Measurements from ENCODE around the gene MARCHF2. TPM values are rescaled to one million over a fixed set of nuclear protein-coding genes. Genes with fewer than 3 reads are reported as not detected.

The MARCHF2 gene
- total RNA-seq, 1 donor from 2014 or later, result 247 TPM

DNA sequence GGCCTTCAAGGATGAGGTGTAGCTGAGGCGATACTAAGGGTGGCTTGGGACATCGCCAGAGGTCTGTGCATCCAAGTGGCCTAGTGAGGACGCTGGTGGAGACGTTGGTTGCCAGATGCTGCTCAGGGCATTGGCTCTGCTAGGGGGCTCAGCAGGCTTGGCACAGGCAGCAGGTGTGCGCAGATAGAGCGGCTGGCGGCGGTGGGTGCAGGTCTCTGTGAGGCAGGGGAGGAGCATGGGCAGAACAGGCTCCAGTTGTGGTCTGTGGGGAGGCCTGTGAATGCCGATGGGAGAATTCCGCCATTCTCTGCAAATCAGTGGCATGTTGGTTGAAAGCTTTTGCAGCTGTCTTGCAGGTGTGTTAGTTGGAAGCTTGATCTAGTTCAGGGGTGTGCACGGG is 68.1 kb downstream of the MARCHF2 start:
- DNase-seq, result no peak

DNA sequence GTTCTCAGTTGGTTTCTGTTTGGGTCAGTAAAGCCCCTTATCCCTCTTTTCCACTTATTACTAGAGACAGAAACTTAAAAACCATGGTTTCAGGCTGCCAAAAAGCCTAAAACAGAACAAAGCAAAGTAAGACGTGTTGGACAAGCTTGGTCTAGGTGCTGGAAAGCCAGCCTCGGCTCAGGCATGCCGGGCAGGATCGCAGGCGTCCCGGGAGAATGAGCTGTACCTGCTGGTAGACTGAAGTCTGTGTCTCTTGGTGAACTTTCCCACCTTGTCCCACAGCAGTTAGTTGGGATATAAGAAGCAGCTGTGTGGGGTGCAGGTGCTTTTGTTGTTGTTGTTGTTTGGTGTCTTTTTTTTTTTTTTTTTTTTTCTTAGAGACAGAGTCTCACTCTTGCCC is 68.5 kb downstream of the MARCHF2 start:
- no peak for DNase-seq

DNA sequence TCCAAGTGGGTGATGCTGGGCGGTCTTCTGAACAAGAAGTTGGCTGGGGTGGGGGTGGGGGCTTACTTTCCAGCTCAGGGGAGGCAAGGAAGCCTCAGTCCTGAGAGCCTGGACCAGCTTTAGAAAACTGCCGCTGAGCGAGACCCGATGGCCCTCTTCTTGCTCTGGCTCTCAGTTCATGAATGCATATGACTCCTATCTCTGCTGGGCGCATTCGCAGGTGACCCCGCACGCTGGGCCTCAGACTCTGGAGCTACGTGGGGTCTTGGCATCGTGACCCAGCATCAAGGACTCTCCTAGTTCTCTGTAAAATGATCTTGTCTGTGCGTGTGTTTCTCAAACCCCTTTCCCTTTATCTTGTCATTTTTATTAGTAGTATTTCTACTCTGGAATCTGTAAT is 69.6 kb downstream of the MARCHF2 start:
- no peak for DNase-seq

DNA sequence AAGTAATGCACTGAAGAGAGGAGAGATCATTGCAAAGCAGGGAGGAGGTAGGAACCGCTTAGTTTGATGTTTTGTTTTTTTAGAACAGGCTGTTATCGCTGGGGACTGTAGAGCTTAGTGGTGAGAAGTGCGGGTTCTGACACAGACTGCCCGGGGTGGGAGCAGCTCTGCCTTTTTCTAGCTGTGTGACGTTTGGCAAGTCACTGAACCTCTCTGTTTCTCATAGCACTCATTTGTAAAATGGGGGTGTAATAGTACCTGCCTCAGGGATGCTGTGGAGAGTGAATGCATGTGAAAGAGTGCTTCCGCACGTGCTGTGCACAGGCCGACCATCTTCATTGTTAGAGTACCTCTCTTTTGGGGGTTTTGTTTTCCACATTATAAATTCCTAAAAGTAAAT is 70.1 kb downstream of the MARCHF2 start:
- DNase-seq, result no peak

DNA sequence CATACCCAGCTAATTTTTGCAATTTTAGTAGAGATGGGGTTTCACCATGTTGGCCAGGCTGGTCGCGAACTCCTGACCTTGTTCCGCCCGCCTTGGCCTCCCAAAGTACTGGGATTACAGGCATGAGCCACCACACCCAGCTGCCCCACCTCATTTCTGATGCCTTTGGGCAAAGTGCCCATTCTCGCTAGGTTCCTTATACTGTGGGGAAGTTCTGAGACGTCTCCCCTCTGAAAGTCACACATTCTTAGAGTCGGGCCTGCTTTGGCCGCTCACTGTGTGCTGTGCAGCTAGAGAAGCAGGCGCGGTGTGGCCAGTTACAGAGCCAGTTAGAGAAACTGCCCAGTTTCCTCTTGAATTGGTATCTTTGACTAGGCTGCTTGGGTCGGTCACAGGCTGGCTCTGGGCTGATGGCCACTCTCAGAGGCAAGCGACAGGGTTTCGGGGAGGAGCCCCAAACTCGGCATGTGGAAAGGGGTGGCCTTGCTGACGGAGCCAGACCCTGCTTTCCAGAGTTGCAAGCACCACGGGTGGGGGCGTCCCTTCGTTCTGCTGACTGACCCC is 71.3 kb downstream of the MARCHF2 start:
- DNase-seq, result no peak

DNA sequence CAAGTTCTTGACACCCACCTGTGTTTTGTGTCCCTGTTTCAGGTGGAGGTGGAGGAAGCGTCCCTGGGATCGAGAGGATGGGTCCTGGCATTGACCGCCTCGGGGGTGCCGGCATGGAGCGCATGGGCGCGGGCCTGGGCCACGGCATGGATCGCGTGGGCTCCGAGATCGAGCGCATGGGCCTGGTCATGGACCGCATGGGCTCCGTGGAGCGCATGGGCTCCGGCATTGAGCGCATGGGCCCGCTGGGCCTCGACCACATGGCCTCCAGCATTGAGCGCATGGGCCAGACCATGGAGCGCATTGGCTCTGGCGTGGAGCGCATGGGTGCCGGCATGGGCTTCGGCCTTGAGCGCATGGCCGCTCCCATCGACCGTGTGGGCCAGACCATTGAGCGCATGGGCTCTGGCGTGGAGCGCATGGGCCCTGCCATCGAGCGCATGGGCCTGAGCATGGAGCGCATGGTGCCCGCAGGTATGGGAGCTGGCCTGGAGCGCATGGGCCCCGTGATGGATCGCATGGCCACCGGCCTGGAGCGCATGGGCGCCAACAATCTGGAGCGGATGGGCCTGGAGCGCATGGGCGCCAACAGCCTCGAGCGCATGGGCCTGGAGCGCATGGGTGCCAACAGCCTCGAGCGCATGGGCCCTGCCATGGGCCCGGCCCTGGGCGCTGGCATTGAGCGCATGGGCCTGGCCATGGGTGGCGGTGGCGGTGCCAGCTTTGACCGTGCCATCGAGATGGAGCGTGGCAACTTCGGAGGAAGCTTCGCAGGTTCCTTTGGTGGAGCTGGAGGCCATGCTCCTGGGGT is 72.7 kb downstream of the MARCHF2 start:
- DNase-seq, result no peak

DNA sequence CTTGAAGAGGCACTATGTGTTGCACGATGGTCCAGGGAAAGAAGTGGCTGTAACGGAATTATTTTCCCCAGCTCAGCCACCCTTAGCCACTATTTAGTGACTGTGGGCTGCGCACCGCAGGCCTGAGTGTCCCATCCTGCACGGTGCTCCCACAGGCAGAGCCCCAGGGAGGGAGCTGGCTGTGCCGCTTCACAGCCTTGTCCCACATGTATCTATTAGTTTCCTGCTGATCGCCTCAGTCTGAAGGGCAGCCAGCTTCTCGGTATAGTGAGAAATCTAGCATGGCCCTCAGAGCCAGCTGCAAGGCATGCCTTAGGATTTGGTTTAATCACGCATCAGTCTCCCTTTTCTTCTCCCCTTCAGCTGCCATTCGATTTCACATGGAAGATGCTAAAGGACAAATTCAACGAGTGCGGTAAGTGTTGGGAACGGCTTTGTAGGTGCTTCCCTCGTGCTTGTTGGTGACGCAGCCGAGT is 73.6 kb downstream of the MARCHF2 start:
- no peak for DNase-seq

DNA sequence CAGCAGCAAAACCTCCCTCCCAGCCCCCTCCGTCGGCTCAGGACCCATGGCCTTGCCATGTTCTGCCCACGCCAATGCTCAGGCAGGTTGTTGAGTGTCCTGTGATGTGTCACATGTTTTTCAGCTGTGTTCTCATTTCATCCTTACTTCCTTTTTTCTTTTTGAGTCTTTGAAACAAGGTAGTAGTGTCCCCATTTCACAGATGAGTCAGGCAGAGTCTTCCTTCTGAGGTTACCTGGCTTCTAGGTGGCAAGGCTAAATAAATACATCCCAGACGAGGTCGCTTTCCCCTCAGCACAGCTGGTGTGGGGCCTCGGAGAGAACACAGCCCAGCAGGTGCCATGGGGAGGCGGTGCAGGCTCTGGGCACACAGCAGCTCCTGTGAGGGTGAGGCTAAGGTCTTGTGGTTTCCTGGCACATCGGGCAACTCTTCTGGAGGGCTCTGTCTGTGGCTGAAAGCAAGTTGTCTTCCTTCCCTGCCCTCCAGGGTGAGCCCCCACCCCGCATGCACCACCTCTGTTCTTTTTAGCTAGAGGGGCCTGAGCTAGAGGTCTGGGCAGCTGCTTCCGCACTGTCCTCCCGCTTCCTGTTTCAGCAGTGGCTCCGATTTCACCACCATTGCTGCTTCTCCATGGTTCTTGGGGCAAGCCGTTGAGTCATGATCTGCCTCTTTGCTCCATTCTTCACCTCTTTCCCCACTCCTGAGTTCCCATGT is 74.2 kb downstream of the MARCHF2 start:
- DNase-seq, result no peak

DNA sequence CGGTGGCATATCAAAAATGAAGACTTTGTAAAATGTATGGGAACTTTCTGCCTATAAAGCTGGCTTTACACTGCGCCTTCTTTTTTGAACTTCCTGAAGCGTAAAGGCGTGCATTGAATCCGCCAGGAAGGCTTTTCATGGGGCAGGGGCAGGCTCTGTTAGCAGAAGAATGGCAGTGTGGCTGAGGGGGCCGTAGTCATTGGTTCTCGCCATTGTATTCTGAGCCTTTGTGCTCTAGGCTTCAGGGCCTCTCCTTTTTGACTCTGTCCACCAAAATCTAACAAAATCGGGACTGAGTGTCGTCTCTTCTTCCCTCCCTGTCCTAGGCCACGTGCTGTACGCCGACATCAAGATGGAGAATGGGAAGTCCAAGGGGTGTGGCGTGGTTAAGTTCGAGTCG is 75.3 kb downstream of the MARCHF2 start:
- DNase-seq, result no peak

Other genes starting within 250 kb of the MARCHF2 start
- gene CERS4, start 203.9 kb upstream of the MARCHF2 start, total RNA-seq, result 15.4 and 23.3 TPM in 2 replicates
- gene CD320, start 104.9 kb upstream of the MARCHF2 start, total RNA-seq, result 38.8 and 57.5 TPM in 2 replicates
- gene NDUFA7, start 91.9 kb upstream of the MARCHF2 start, total RNA-seq, result 10.2 and 11.7 TPM in 2 replicates
- gene RPS28, start 91.8 kb upstream of the MARCHF2 start, total RNA-seq, result 278 and 408 TPM in 2 replicates
- gene KANK3, start 70.0 kb upstream of the MARCHF2 start, total RNA-seq, result 156 and 179 TPM in 2 replicates
- gene ANGPTL4, start 49.1 kb upstream of the MARCHF2 start, total RNA-seq, result 4.3 and 8.7 TPM in 2 replicates
- gene RAB11B, start 22.9 kb upstream of the MARCHF2 start, total RNA-seq, result 34.5 and 124 TPM in 2 replicates
- gene HNRNPM, start 31.7 kb downstream of the MARCHF2 start, total RNA-seq, result 58.7 and 126 TPM in 2 replicates
- not detected in 2 replicates for gene PRAM1, start 89.3 kb downstream of the MARCHF2 start, total RNA-seq
- 2.0 and 8.6 TPM in 2 replicates for gene ZNF414, start 100.9 kb downstream of the MARCHF2 start, total RNA-seq
- 0.14 and 0.34 TPM in 2 replicates for gene MYO1F, start 164.1 kb downstream of the MARCHF2 start, total RNA-seq
- 4.8 and 13.8 TPM in 2 replicates for gene ADAMTS10, start 197.4 kb downstream of the MARCHF2 start, total RNA-seq
- not detected in 2 replicates for gene NFILZ, start 217.3 kb downstream of the MARCHF2 start, total RNA-seq

All from dermis blood vessel endothelial cell (primary cell).